HepG2 (cell line): ENCODE measurements around the gene LSM2. TPM values are rescaled to one million over a fixed set of nuclear protein-coding genes. Genes with fewer than 3 reads are reported as not detected.
A peak's percentile ranks its signal among the peaks of the same experiment; 100 is the strongest.

Experiments
- AFF4 ChIP-seq: sonication (generic); formaldehyde crosslinking; IDR thresholded peaks from 2 replicates; pipeline ENCODE4 v1.4.0; 2020; ENCODE audit warnings: missing genetic modification reagents
- ARID5B ChIP-seq: IDR thresholded peaks from 2 replicates; pipeline ENCODE4 v1.4.0; 2020; ENCODE audit warnings: mild to moderate bottlenecking, missing genetic modification reagents
- EEA1 ChIP-seq: sonication (generic); formaldehyde crosslinking; IDR thresholded peaks from 2 replicates; pipeline ENCODE4 v1.5.1; 2020; ENCODE audit warnings: mild to moderate bottlenecking, missing genetic modification reagents, borderline replicate concordance
- GFI1 ChIP-seq: sonication (generic); formaldehyde crosslinking; IDR thresholded peaks from 2 replicates; pipeline ENCODE4 v1.5.0; 2020; ENCODE audit warnings: missing genetic modification reagents, mild to moderate bottlenecking, borderline replicate concordance
- HNRNPH1 ChIP-seq: fragments of 200-400 bp; formaldehyde crosslinking; optimal IDR thresholded peaks from 2 replicates; pipeline ENCODE3; 2017; ENCODE audit warnings: mild to moderate bottlenecking, low read depth, low read length
- IKZF5 ChIP-seq: IDR thresholded peaks from 2 replicates; pipeline ENCODE4 v1.6.1; 2018; ENCODE audit warnings: missing genetic modification reagents, mild to moderate bottlenecking, missing compliant biosample characterization
- MNT ChIP-seq: fragments of 450-650 bp; IDR thresholded peaks from 2 replicates; pipeline ENCODE4 v1.6.1; 2016
- PAXIP1 ChIP-seq: sonication (generic); formaldehyde crosslinking; conservative IDR thresholded peaks from 2 replicates; pipeline ENCODE4 v1.4.0; 2020; ENCODE audit warnings: mild to moderate bottlenecking, missing genetic modification reagents, moderate library complexity
- SPEN ChIP-seq: sonication (generic); formaldehyde crosslinking; IDR thresholded peaks from 2 replicates; pipeline ENCODE4 v1.5.1; 2020; ENCODE audit warnings: low read depth, mild to moderate bottlenecking, missing genetic modification reagents
- SRSF9 ChIP-seq: fragments of 200-400 bp; formaldehyde crosslinking; IDR thresholded peaks from 2 replicates; pipeline ENCODE4 v1.6.1; 2018; ENCODE audit warnings: borderline replicate concordance, mild to moderate bottlenecking, low read depth, low read length; ENCODE audit not compliant: insufficient read depth, poor library complexity, severe bottlenecking
- WIZ ChIP-seq: sonication (generic); formaldehyde crosslinking; IDR thresholded peaks from 2 replicates; pipeline ENCODE4 v1.5.1; 2020; ENCODE audit warnings: mild to moderate bottlenecking, missing genetic modification reagents
- ZFYVE20 ChIP-seq: sonication (generic); formaldehyde crosslinking; IDR thresholded peaks from 2 replicates; pipeline ENCODE4 v1.8.0; 2023; ENCODE audit warnings: low read depth, mild to moderate bottlenecking, moderate library complexity, missing genetic modification reagents, borderline replicate concordance
- ZNF576 ChIP-seq: sonication (generic); formaldehyde crosslinking; IDR thresholded peaks from 2 replicates; pipeline ENCODE4 v1.4.0; 2020; ENCODE audit warnings: mild to moderate bottlenecking, missing genetic modification reagents
- polyA plus RNA-seq, 8 experiments: library from polyadenylated mRNA; depleted of rRNA in 3 of 8; stranded (reverse) in 7 of 8; unstranded in 1 of 8; fragments of >200 nt; fragmentation: Illumina TruSeq in 4 of 8; extraction: Trizol in 4 of 8; gene quantifications; 2 replicates each; pipeline versions ENCODE4 v1.2.1 to v1.2.3, GENCODE V29; 2011 to 2016; ENCODE audit warnings: low read depth in 4 of 8, missing spikeins in 1 of 8, mixed read lengths in 1 of 8; ENCODE audit not compliant: insufficient read depth in 1 of 8
- total RNA-seq, 5 experiments: library from RNA; depleted of rRNA; stranded (reverse); fragments of >200 nt; fragmentation: Illumina TruSeq; extraction: Trizol; gene quantifications; 2 replicates each; pipeline ENCODE4 v1.2.3, GENCODE V29; 2016; ENCODE audit warnings: low read depth in 1 of 5

The LSM2 gene
- total and polyA plus RNA-seq, 2 of the 13 experiments (the other 11 are each of a cell fraction or from before 2014, with no cell fraction given), result 69.4 to 90.5 TPM

- no peak for TF ChIP-seq ARID5B (CRISPR knock-in tag)
- TF ChIP-seq EEA1 (CRISPR knock-in tag), result 0 out of 2 replicates have a peak, but pooled peaks have one; percentile 61
- no peak for TF ChIP-seq IKZF5 (CRISPR knock-in tag)
- no peak for TF ChIP-seq SPEN (CRISPR knock-in tag)
- TF ChIP-seq WIZ (CRISPR knock-in tag), result no peak
- no peak for TF ChIP-seq MNT
- no peak for TF ChIP-seq PAXIP1 (CRISPR knock-in tag)
- peak; percentile 13; the same call in 1 of the 2 replicates for TF ChIP-seq GFI1
- TF ChIP-seq HNRNPH1, result no peak
- TF ChIP-seq AFF4 (CRISPR knock-in tag), result no peak
- no peak for TF ChIP-seq ZNF576 (CRISPR knock-in tag)
- TF ChIP-seq ZFYVE20, result no peak
- TF ChIP-seq SRSF9, result no peak
Observed at GRCh38 chr6:31821301-31822035, 14.7 kb upstream of the LSM2 start (continued).
